ENCODE measurements around the gene ACTA2.
"Not testable (repeated sequence)": the region's sequence is repeated elsewhere in the genome, so short reads cannot be mapped to it uniquely, and the experiment has no call there.

ACTA2 gene

DNA sequence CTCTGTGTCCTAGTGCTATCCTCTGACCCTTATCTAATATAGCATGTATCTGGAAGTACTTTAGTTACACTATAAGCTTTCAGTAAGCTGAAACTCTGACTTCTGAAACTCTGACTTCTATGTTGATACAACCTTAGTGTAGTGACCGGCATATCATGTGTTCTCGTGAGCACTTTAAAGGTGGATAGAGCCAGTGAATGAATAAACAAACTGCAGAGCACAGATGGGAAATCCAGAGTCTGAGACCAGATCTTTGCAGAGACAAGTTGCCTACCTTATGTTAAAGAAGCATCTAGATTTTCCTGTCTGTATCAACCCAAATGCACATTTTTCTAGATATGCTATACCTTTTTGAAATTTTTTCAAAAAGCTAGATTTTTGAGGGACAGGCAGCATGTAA is 3.5 kb downstream of the ACTA2 start:
- no peak for DNase-seq

DNA sequence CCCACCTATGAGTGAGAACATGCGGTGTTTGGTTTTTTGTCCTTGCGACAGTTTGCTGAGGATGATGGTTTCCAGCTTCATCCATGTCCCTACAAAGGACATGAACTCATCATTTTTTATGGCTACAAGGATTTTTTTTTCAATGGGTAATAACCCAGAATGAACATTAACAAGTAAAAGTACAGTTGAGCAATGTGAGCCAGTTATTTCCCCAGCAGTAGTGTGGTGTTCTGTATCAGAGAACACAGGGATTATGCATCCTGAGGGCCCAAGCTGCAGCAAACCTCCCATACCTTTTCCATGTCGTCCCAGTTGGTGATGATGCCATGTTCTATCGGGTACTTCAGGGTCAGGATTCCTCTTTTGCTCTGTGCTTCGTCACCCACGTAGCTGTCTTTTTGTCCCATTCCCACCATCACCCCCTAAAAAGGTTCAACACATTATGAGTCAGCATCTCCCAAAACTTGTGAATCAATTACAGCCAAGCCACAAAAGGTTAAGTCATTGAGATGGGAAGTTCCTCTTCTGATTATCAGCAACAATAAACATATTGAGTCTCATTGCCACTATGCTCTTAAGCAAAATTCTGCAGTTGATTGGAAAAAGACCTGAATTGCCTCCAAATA is 5.5 kb downstream of the ACTA2 start:
- DNase-seq, result no peak

DNA sequence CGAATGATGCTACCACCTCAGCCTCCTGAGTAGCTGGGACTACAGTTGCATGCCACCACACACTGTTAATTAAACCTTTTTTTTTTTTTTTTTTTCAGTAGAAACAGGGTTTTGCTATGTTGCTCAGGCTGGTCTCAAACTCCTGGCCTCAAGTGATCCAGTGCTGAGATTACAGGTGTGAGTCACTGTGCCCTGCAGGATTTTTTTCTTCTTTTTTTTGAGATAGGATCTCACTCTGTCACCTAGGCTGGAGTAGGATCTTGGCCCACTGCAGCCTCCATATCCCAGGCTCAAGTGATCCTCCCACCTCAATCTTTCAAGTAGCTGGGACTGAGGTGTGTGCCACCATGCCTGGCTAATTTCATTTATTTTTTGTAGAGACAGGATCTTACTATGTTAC is 6.4 kb downstream of the ACTA2 start:
- no peak for DNase-seq

DNA sequence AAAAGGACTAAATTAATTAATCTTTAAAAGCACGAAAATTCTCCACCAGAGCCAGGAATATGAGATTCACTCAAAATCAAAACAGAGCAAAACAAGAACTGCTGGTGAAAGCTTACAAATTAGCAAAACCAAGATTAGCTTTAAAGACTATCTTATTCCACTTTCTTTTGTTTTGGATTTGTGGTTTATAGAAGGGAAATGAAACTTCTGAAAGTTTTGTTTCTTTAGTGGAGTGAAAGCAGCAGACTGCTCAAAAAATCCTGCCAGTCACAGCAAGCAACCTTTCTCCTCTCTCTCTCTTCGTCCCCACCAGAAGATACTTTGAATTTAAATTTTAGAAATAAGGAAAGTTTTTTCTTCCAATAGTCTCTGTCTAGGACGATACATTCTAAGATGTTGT is 7.8 kb downstream of the ACTA2 start:
- no peak for DNase-seq

DNA sequence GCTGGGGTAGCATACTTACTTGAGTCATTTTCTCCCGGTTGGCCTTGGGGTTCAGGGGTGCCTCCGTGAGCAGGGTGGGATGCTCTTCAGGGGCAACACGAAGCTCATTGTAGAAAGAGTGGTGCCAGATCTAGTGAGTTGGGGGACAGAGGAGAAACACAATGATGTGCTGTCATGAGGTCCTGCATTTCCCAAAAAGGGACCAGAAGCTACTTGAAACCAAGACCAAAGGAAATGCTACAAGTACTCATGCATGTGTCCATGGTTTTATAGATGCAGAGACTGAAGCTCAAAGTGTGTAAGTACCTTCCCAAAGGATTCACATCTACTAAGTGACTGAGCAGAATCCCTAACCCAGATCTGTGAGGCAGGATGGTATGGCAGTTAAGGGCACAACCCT is 8.8 kb downstream of the ACTA2 start:
- no peak for DNase-seq

DNA sequence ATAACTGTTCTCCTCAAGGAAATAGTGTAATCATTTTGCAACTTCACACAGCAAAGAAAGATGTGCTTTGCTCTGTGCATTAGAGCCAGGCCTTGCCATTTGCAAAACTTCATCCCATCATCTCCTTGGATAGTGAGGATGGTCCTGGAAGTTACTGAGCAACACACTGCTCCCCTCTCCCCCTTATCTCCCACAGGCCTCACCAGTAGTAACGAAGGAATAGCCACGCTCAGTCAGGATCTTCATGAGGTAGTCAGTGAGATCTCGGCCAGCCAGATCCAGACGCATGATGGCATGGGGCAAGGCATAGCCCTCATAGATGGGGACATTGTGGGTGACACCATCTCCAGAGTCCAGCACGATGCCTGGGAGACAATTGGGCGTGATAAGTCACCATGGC is 11.5 kb downstream of the ACTA2 start:
- no peak for DNase-seq

DNA sequence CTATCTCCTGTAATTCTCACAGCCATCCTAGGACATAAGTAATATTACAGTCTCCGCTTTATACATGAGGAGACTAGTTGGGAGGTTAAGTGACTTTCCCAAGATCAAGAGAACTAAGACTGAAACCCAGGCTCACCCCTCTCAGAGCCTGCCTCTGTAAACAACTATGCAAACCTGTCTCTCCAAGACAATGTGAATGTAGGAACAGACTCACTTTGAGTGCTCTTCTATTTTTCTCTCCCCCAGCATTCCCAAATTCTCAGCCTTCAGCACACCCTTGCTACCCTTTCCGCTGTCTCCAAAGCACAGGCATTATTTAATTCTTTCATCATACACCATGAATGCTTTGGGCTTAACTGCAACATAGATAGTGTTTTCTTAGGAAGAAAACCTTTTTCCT is 13.6 kb downstream of the ACTA2 start:
- no peak for DNase-seq

DNA sequence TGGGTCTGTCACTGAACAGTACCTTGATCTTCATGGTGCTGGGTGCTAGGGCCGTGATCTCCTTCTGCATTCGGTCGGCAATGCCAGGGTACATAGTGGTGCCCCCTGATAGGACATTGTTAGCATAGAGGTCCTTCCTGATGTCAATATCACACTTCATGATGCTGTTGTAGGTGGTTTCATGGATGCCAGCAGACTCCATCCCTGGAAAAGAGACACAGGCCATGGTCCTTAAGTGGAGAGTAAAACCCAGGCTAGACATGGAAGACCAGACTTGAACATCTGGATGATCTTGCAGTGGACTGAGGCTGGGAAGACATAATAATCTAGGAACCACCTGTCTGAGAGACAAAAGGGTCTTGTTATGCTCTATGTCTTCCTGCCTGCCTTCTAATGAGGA is 14.5 kb downstream of the ACTA2 start:
- DNase-seq, result no peak

DNA sequence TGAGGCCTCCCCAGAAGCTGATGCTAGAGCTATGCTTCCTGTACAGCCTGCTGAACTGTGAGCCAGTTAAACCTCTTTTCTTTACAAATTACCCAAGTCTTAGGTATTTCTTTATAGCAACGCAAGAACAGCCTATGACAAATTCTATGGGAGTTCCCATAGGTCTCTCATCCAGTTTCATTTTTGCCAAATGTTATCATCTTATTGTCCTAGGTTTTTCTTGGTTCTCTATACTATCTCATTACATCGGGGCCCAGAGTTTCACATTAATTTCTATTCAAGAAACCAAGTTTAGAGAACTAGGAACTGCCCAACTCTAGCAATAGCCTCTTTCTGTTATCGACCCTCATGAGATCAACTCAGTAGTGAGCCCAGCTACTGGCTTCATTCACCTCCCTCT is 15.9 kb downstream of the ACTA2 start:
- DNase-seq, result no peak

DNA sequence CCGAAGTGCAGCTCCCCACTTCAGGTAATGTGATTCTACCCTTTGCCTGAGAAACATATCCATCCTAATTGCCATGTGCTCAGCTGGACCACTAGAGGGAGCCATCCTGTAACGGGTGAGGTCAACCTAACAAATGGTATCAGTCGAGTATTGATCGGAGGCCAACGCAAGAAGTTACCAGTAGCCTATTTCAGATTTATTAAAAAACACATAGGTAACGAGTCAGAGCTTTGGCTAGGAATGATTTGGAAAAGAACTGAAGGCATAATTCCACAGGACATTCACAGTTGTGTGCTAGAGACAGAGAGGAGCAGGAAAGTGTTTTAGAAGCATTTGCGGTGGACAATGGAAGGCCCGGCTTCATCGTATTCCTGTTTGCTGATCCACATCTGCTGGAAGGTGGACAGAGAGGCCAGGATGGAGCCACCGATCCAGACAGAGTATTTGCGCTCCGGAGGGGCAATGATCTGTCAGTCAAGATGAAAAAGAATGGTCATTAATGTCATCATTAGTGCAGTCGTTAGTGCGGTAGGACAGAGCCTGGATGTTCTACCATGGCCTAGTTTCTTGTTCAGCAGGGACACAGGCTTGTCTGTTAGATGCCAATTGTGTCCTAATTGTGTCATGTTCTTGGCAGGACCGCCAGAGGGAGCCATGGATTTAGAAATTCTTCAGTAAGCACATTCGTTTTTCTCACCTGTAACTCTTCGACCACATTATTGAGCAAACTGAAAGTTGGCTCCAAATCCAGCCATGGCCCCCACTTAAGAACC is 17.5 kb downstream of the ACTA2 start:
- peak; percentile 79 for DNase-seq

DNA sequence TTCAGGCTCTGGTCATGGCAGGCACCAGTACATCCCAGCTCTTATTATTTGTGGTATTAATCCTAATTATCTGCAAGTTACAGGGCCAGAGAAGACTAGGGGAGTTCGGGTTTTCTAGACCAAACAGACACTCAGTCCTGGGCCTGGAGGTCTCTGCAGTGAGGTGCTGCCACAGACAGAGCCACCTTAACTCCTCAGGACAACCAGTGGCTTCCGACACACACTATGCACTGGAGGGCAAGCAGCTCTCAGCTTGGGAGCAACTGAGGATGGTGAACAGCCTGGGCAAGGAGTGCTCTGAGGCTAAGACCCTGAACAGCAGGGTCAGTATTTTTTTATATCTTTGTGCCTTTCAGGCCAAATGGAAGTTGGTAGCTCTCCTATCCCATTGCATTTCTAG is 19.0 kb downstream of the ACTA2 start:
- peak; percentile 28 for DNase-seq

DNA sequence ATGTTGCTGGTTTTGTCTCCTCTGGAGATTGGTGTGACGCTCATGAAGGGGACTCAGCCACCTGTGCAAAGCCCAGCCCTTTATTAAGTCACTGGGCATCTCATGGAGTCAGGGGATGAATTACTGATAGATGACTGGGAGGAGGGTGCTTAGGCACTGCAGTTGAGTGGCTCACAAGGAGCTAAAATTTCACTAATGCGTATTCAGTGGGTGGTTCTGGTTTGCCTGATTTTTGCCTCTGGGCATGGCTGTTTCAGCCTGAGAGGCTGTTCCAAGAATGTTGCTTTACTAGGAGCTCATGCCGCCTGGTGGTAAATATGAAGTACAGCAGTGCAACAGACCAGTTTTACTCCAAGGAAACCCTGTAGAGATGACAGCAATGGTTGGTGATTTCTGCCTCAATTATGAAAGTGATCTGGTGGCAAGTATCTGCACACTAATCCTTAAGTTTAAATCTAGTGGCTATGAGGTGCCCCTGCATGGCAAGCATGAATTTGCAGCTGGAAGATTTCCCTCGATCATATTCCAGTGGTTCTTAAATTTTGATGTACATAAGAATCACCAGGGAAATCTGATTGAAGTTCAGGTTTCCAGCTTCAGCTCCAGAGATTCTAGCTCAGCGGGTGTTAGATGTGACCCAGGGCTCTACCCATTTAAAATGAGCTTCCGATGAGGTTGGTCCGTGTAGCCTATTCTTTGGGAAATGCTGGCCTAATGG is 19.9 kb downstream of the ACTA2 start:
- peak; percentile 81 for DNase-seq

DNA sequence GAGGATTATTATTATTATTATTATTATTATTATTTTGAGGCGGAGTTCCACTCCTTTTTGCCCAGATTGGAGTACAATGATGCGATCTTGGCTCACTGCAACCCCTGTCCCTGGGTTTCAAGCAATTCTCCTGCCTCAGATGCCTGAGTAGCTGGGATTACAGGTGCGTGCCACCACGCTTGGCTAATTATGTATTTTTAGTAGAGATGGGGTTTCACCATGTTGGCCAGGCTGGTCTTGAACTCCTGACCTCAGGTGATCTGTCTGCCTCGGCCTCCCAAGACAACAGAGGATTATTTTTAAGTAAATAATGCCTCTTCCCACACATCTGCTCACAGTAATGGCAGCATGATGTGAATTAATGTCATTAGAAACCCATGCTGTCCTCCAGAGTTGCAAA is 20.5 kb downstream of the ACTA2 start:
- DNase-seq, result not testable (repeated sequence)

DNA sequence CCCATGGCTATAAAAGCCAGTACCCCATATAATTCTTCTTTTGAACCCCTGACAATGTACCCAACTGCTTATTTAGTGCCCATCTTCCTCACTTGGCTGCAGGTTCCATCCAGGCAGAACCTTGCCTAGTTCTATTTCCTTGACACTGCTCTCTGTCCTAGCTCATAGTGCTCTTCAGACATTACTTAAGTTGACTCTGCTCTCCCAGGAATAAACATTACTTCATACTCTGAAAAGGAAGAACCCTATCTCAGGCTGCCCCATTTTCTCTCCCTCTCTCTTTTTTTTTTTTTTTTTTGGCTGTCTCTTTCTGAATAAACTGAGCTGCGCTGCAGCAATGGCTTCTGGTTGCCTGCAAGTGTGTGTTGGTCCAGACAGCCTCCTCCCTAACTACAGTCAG is 21.0 kb downstream of the ACTA2 start:
- no peak for DNase-seq

DNA sequence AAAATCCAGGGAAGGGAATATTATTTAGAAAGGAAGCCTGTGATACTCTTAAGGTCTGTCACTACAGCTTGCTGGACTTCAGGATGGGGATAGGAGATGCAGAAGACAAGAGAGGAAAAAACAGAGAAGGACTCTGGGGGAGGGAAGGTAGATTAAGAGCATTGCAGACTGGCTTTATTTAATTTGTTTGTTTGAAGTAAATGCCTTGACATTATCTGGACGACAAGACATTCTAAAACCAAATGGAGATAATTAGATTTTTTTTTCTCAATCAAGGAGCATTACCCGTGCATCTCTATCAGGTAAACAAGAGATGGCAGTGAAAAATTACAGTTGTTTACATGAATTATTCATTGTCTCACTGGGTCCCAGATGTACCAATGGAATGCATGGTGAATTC is 24.3 kb downstream of the ACTA2 start:
- no peak for DNase-seq

DNA sequence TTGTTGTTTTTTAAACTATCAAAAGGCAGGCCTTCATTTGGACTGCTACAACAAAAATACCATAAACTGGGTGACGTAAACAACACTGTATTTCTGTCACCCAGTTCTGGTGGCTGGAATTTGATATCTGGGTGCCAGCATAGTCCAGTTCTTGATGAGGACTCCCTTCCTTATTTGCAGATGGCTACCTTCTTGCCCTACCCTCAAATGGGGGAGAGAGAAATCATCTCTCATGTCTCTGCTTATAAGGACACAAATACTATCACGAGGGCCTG is 25.2 kb downstream of the ACTA2 start:
- no peak for DNase-seq

DNA sequence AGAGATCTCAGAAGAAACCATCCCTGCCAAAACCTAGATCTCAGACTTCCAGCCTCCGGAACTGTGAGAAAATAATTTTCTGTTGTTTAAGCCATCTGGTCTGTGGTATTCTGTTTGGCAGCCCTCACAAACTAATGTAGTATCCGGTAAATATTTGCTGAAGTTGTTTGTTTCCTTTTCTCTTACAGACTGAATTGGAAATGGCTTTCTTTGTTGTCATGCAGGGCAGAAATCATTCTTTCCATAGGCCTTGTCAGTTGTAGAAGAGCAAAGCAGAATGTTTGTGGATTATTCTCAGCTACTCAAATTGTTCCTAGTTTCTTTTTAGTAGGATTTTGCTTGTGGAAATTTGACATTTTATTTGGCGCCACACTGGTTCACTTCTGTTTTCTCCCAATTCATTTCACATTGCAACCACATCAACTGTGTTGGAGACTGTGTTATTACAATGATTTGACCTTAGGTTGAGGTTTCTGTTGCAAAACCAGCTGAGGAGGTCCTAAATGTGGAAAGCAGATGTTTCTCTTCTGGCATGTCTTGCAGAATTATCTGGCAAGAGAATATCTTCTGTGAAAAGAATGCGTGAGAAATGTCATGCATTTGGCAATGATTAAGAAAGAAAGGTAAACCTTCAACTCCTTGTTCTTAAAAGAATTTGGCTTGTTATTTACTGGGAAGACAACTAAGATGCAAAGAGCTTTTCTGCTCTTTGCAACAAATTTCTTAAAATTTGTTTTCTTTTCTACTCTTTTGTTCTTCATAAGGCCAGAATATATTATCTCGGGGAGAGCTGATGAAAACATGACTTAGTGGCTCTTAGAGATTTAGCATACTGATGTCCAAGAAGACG is 25.8 kb downstream of the ACTA2 start:
- peak; percentile 84 for DNase-seq

DNA sequence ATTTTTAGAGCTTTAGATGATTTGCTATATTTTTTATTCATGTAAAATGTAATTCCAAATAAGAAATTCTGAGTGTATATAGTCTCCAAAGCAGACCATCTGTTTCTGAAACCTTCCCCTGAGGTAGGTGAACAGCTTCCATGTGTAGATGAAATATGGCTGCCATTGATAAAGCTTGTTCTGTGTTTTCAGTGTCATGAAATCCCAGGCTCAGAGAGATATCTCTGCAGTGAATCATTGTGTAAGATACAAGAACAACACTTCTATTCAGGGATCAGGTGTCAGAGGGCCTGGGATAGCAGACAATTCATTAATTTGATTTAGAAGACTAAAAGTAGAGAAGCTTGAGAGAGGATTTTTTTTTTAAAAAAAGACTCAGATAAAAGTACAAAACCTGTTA is 29.1 kb downstream of the ACTA2 start:
- DNase-seq, result peak; percentile 38

DNA sequence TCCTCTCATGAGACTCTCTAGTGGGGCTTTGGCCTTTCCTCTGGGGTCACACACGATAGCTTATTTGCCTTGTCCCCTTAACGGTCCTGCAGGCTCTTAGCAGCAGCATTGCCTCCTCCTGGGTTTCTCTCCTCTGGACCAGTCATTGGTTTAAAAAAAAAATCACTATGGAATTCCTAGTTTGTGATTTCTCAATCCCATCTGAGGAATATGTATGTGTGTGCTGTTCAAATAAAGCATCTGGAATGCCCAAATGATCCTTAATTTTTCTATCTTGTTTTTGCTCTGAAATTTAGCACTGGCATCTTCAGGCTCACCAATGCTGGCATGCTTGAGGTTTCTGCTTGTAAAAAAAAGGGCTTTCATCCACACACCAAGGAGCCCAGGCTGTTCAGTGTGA is 30.5 kb downstream of the ACTA2 start:
- no peak for DNase-seq

DNA sequence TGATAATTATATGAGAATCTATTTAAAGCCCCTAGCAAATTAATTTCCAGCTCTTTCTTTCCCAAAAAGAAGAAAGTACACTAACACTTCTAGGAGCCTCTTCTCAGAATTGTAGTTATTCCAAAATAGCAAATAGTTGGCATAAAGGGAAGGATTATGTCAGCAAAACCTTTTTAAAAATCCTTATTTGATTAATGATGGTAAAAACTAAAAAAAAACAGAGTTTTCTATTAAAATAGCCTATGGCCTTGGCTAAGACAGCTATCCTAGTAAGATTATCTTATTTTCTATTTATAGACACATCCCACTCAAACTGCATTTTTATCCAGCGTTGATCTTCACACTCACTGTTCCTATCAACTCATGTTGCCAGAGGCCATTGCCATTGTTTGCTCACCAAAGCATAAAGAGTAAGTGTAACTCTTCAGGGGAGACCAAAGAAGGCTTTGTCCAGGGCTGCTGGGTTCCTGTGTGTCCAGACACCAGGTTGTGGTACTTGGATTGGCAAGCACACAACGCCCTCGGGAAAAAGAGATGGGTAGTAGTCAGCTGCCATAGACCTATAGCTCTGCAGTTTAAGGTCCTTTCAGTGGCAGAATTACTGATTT is 31.5 kb downstream of the ACTA2 start:
- no peak for DNase-seq

DNA sequence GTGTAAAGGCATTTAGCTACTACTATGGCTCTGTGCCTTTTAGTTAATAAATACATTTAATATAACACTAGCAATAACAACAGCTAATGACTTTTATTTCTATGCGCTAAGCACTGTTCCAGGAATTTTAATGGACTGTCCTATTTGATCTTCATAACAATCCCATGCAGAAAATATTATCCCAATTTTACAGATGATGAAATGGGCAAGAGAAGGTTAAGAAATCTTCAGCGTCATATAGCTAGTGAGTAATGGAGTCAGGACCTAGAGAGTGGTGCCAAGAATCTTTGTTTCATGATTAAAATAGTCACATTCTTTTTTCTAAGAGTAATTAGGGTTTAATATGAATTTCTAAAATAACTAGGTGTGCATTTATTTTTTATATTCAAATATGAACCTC is 32.4 kb downstream of the ACTA2 start:
- DNase-seq, result peak; percentile 43

DNA sequence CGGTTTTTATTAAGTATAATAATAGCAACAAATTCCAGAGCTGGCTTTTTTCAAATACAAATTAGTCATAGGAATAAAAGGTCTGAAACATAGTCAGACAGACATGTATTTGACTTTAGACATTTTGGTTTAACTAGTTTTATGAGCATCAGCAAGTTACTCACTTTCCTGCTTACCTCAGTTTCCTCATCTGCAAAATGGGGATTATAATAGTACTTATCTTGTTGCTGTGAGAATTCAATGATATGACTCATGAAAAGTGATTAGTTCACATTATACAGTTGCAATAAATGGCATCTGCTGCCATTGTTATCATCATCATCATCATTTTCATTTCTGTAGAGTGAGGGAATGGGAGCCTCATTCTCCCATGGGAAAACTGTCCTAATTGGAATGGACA is 33.5 kb downstream of the ACTA2 start:
- DNase-seq, result peak; percentile 23

Measured in fibroblast of skin of right biceps (primary cell).